ENCODE measurements around the gene GLTP. TPM values are rescaled to one million over a fixed set of nuclear protein-coding genes. Genes with fewer than 3 reads are reported as not detected.

Gene GLTP
- total and polyA plus RNA-seq, 2 of the 13 experiments (the other 11 are each of a cell fraction or from before 2014, with no cell fraction given) = 10.7 to 12.9 TPM

GRCh38 chr12:109822951-109823411 lies 57.4 kb downstream of the GLTP start (continued):
- no peak for TF ChIP-seq ZBTB4 (CRISPR knock-in tag; IDR thresholded peaks at IDR 0.05; ENCODE audit: borderline replicate concordance)
- no peak for TF ChIP-seq BRCA1 (CRISPR knock-in tag; IDR thresholded peaks at IDR 0.05)
- peak; percentile 72; the same call in 1 of the 2 replicates for TF ChIP-seq HMG20A (CRISPR knock-in tag; IDR thresholded peaks at IDR 0.05; ENCODE audit: borderline replicate concordance)
- TF ChIP-seq POGK (CRISPR knock-in tag; conservative IDR thresholded peaks at IDR 0.05) = no peak
- no peak for TF ChIP-seq ZFP62 (CRISPR knock-in tag; IDR thresholded peaks at IDR 0.05)
- TF ChIP-seq ZSCAN31 (CRISPR knock-in tag; IDR thresholded peaks at IDR 0.05; ENCODE audit: low read depth) = 0 out of 2 replicates have a peak, but pooled peaks have one; percentile 68
- TF ChIP-seq MXI1 (IDR thresholded peaks at IDR 0.05; ENCODE audit: borderline replicate concordance, low read depth, low read length) = peak; percentile 52; the same call in 1 of the 3 replicates
- no peak for TF ChIP-seq ZNF772 (CRISPR knock-in tag; IDR thresholded peaks at IDR 0.05)
- TF ChIP-seq ZNF691 (CRISPR knock-in tag; IDR thresholded peaks at IDR 0.05; ENCODE audit: borderline replicate concordance, low read depth) = peak; percentile 55; the same call in 1 of the 2 replicates
- TF ChIP-seq CBX5 (CRISPR knock-in tag; IDR thresholded peaks at IDR 0.05; ENCODE audit: borderline replicate concordance) = 0 out of 2 replicates have a peak, but pooled peaks have one; percentile 44
- TF ChIP-seq HDAC2 (CRISPR knock-in tag; IDR thresholded peaks at IDR 0.05) = peak; percentile 90
- peak; percentile 58 for TF ChIP-seq FOXO1 (CRISPR knock-in tag; IDR thresholded peaks at IDR 0.05)
- TF ChIP-seq KMT2A (CRISPR knock-in tag; IDR thresholded peaks at IDR 0.05) = no peak
- TF ChIP-seq MAX (IDR thresholded peaks at IDR 0.05) = 0 out of 2 replicates have a peak, but pooled peaks have one; percentile 29
- TF ChIP-seq PATZ1 (CRISPR knock-in tag; IDR thresholded peaks at IDR 0.05) = peak; percentile 99
- TF ChIP-seq THAP7 (CRISPR knock-in tag; IDR thresholded peaks at IDR 0.05) = 0 out of 2 replicates have a peak, but pooled peaks have one; percentile 38
- peak; percentile 50; the same call in 1 of the 2 replicates for TF ChIP-seq MLX (CRISPR knock-in tag; IDR thresholded peaks at IDR 0.05)
- 0 out of 2 replicates have a peak, but pooled peaks have one; percentile 35 for TF ChIP-seq ZSCAN25 (CRISPR knock-in tag; IDR thresholded peaks at IDR 0.05)
- TF ChIP-seq FOSL1 (CRISPR knock-in tag; IDR thresholded peaks at IDR 0.05; ENCODE audit: borderline replicate concordance) = peak; percentile 83
- peak; percentile 52; the same call in 1 of the 2 replicates for TF ChIP-seq NCOA2 (CRISPR knock-in tag; IDR thresholded peaks at IDR 0.05)
- TF ChIP-seq ZBTB7B (CRISPR knock-in tag; IDR thresholded peaks at IDR 0.05) = 0 out of 2 replicates have a peak, but pooled peaks have one; percentile 22
